A549 (cell line): Measurements from ENCODE around the gene CALM1. TPM values are rescaled to one million over a fixed set of nuclear protein-coding genes. Genes with fewer than 3 reads are reported as not detected.
A peak's percentile ranks its signal among the peaks of the same experiment; 100 is the strongest.

Source experiments
- ATAC-seq, 2 experiments: fragments of 200-7000 bp in 1 of 2; fragments of >200 bp in 1 of 2; cut with Nextera tagmentation in 1 of 2; cut with Tn5 transposase in 1 of 2; 3 replicates each; pipeline versions ENCODE4 v1.8.0 to v1.9.1; 2018 to 2020; ENCODE audit warnings: mild to moderate bottlenecking in 1 of 2, moderate library complexity in 1 of 2
- CTCF ChIA-PET: fragments of 300-600 bp; sonication (Branson Sonifier 250); formaldehyde crosslinking; extraction: SDS; loops from one replicate; lab custom pipeline; 2021; ENCODE audit warnings: antibody characterized with exemption, inconsistent platforms; lab: Yijun Ruan, JAX
- POLR2A ChIA-PET: fragments of 350-600 bp; formaldehyde crosslinking; extraction: SDS; loops from one replicate; lab custom pipeline; 2021; ENCODE audit warnings: antibody characterized with exemption, inconsistent platforms; lab: Yijun Ruan, JAX
- DNase-seq, 2 experiments: peaks; one replicate each; pipeline versions ENCODE4 v3.0.0 to v3.0.0-alpha.2; 2011 to 2016; ENCODE audit warnings: low read depth in 1 of 2, low spot score in 1 of 2
- FAIRE-seq: peaks from 2 replicates; lab custom pipeline; 2011; peaks lifted over from hg19 to GRCh38; lab: Jason Lieb, UNC
- H3K27ac ChIP-seq, 2 experiments: fragments of >200 bp; sonication (Bioruptor Twin); formaldehyde crosslinking; 3 replicates each; pipeline ENCODE4 v1.5.1; 2016 to 2017
- H3K4me1 ChIP-seq: fragments of >200 bp; sonication (Bioruptor Twin); formaldehyde crosslinking; 3 replicates; pipeline ENCODE4 v1.6.1; 2016
- H3K4me2 ChIP-seq: fragments of >200 bp; sonication (Bioruptor Twin); formaldehyde crosslinking; 3 replicates; pipeline ENCODE4 v1.6.1; 2016
- H3K4me3 ChIP-seq: fragments of >200 bp; sonication (Bioruptor Twin); formaldehyde crosslinking; 3 replicates; pipeline ENCODE4 v1.5.1; 2016
- H3K9me3 ChIP-seq: fragments of >200 bp; sonication (Bioruptor Twin); formaldehyde crosslinking; 3 replicates; pipeline ENCODE4 v1.6.1; 2016
- ATOH8 ChIP-seq: fragments of 250-450 bp; sonication (Bioruptor Pico); IDR thresholded peaks from 2 replicates; pipeline ENCODE4 v1.5.0; 2020; ENCODE audit warnings: low read depth, mild to moderate bottlenecking, moderate library complexity
- BCL3 ChIP-seq: fragments of >200 bp; sonication (Bioruptor Twin); formaldehyde crosslinking; IDR thresholded peaks from 3 replicates; pipeline ENCODE4 v1.6.1; 2016
- CBX2 ChIP-seq: fragments of 200-600 bp; sonication (generic); IDR thresholded peaks from 2 replicates; pipeline ENCODE4 v1.6.1; 2016; ENCODE audit warnings: low read depth, mild to moderate bottlenecking, borderline replicate concordance
- CEBPB ChIP-seq, 2 experiments: fragments of >200 bp in 1 of 2; sonication (Bioruptor Twin) in 1 of 2; formaldehyde crosslinking in 1 of 2; IDR thresholded peaks; 2 replicates each; pipeline ENCODE4 v1.6.1; 2012 to 2016
- CHD2 ChIP-seq: fragments of 150-350 bp; IDR thresholded peaks from 2 replicates; pipeline ENCODE4 v1.6.1; 2014; ENCODE audit warnings: low read length; ENCODE audit not compliant: partially characterized antibody
- CHD4 ChIP-seq: fragments of 200-600 bp; sonication (generic); IDR thresholded peaks from 2 replicates; pipeline ENCODE4 v1.6.1; 2016; ENCODE audit warnings: antibody characterized with exemption, mild to moderate bottlenecking, borderline replicate concordance
- CTCF ChIP-seq: fragments of >200 bp; sonication (Bioruptor Twin); formaldehyde crosslinking; IDR thresholded peaks from 3 replicates; pipeline ENCODE4 v1.5.1; 2016
- EHF ChIP-seq: fragments of 250-450 bp; sonication (Bioruptor Pico); IDR thresholded peaks from 2 replicates; pipeline ENCODE4 v1.5.0; 2020; ENCODE audit warnings: mild to moderate bottlenecking
- EHMT2 ChIP-seq: fragments of 200-600 bp; sonication (generic); IDR thresholded peaks from 2 replicates; pipeline ENCODE4 v1.6.1; 2016; ENCODE audit warnings: antibody characterized with exemption, low read depth, mild to moderate bottlenecking, moderate library complexity
- EP300 ChIP-seq, 2 experiments: fragments of >200 bp; sonication (Bioruptor Twin); formaldehyde crosslinking; IDR thresholded peaks; 2 replicates in 1 of 2; 3 replicates in 1 of 2; pipeline ENCODE4 v1.6.1; 2016 to 2017
- GATA3 ChIP-seq: IDR thresholded peaks from 2 replicates; pipeline ENCODE4 v1.6.1; 2012; ENCODE audit warnings: borderline replicate concordance
- HDAC2 ChIP-seq: fragments of 200-600 bp; sonication (generic); IDR thresholded peaks from 2 replicates; pipeline ENCODE4 v1.6.1; 2016
- HEYL ChIP-seq: fragments of 250-450 bp; sonication (Bioruptor Pico); IDR thresholded peaks from 2 replicates; pipeline ENCODE4 v1.8.0; 2021; ENCODE audit warnings: mild to moderate bottlenecking, moderate library complexity
- JUN ChIP-seq, 2 experiments: fragments of >200 bp; sonication (Bioruptor Twin); formaldehyde crosslinking; IDR thresholded peaks; 2 replicates in 1 of 2; 3 replicates in 1 of 2; pipeline ENCODE4 v1.6.1; 2016 to 2017
- KDM1A ChIP-seq: fragments of 200-600 bp; sonication (generic); IDR thresholded peaks from 2 replicates; pipeline ENCODE4 v1.6.1; 2016; ENCODE audit warnings: low read depth, mild to moderate bottlenecking
- MAFK ChIP-seq: fragments of 450-650 bp; IDR thresholded peaks from 2 replicates; pipeline ENCODE4 v1.6.1; 2014; ENCODE audit not compliant: partially characterized antibody
- NR3C1 ChIP-seq: fragments of >200 bp; sonication (Bioruptor Twin); formaldehyde crosslinking; IDR thresholded peaks from 3 replicates; pipeline ENCODE4 v1.6.1; 2017
- PHF8 ChIP-seq: fragments of 200-600 bp; sonication (generic); IDR thresholded peaks from 2 replicates; pipeline ENCODE4 v1.6.1; 2016; ENCODE audit warnings: low read depth, mild to moderate bottlenecking, antibody characterized with exemption, moderate library complexity, borderline replicate concordance
- POLR2A ChIP-seq: IDR thresholded peaks from 2 replicates; pipeline ENCODE4 v1.6.1; 2012; ENCODE audit warnings: mild to moderate bottlenecking, low read length
- RAD21 ChIP-seq, 2 experiments: fragments of >200 bp in 1 of 2; sonication (Bioruptor Twin) in 1 of 2; formaldehyde crosslinking in 1 of 2; IDR thresholded peaks in 1 of 2; conservative IDR thresholded peaks in 1 of 2; 2 replicates in 1 of 2; 3 replicates in 1 of 2; pipeline ENCODE4 v1.6.1; 2012 to 2018; ENCODE audit warnings: inconsistent platforms in 1 of 2
- REST ChIP-seq: fragments of 200-600 bp; sonication (generic); IDR thresholded peaks from 2 replicates; pipeline ENCODE4 v1.6.1; 2016; ENCODE audit warnings: antibody characterized with exemption, mild to moderate bottlenecking, moderate library complexity
- RNF2 ChIP-seq: fragments of 200-600 bp; sonication (generic); IDR thresholded peaks from 2 replicates; pipeline ENCODE4 v1.6.1; 2016; ENCODE audit warnings: low read depth, mild to moderate bottlenecking, antibody characterized with exemption, moderate library complexity, borderline replicate concordance
- ZFP36 ChIP-seq: fragments of 450-650 bp; IDR thresholded peaks from 2 replicates; pipeline ENCODE4 v1.6.1; 2014; ENCODE audit warnings: borderline replicate concordance; ENCODE audit not compliant: partially characterized antibody
- WGBS: methylation state at CpG from one replicate; pipeline ENCODE4 v1.1.6; 2017; ENCODE audit errors: missing lambda C conversion rate; 5-methylcytosine and 5-hydroxymethylcytosine counted together
- polyA plus RNA-seq, 4 experiments: library from polyadenylated mRNA; depleted of rRNA in 3 of 4; stranded (reverse); fragments of >200 nt; fragmentation: RNase III in 1 of 4; extraction: RNeasy Plus Mini Kit Qiagen cat#74134 plus additional on column Dnase treatment in 1 of 4; gene quantifications; 2 replicates in 3 of 4; 3 replicates in 1 of 4; pipeline ENCODE4 v1.2.3, GENCODE V29; 2011 to 2017
- TF ChIP-seq, protein P1 (sequence below): fragments of >200 bp; sonication (Bioruptor Twin); formaldehyde crosslinking; IDR thresholded peaks from 2 replicates; pipeline ENCODE4 v1.6.1; 2016
- TF ChIP-seq, protein P2 (sequence below): IDR thresholded peaks from 2 replicates; pipeline ENCODE4 v1.6.1; 2012; ENCODE audit warnings: low read depth, borderline replicate concordance

The CALM1 gene
- polyA plus RNA-seq, 2 of the 4 experiments (the other 2 are of a cell fraction) = 374 to 451 TPM

- ATAC-seq (peak; percentile 55 to 70), DNase-seq (peak; percentile 55 to 68), FAIRE-seq (no peak)
- peak overlapping the region; percentile 88 to 96 for H3K27ac ChIP-seq
- peaks cover 22% of the 10 kb centered on the region for H3K4me1 ChIP-seq
- H3K4me3 ChIP-seq = peak overlapping the region; percentile 88
- no peak for TF ChIP-seq ZFP36
- TF ChIP-seq BCL3 = no peak
- no peak for TF ChIP-seq MAFK
- no peak for TF ChIP-seq KDM1A
- TF ChIP-seq CHD4 = no peak
- no peak for TF ChIP-seq GATA3
- TF ChIP-seq EHMT2 = no peak
- TF ChIP-seq, protein P1, sequence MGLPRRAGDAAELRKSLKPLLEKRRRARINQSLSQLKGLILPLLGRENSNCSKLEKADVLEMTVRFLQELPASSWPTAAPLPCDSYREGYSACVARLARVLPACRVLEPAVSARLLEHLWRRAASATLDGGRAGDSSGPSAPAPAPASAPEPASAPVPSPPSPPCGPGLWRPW = no peak
- no peak for TF ChIP-seq EP300 (IDR thresholded peaks at IDR 0.05)
- TF ChIP-seq HDAC2 = no peak
- no peak for TF ChIP-seq CBX2
- no peak for TF ChIP-seq REST
- TF ChIP-seq POLR2A = peak; percentile 9; the same call in 1 of the 2 replicates
- no peak for TF ChIP-seq PHF8
- TF ChIP-seq ATOH8 (CRISPR knock-in tag) = no peak
- peak in 1 of 2 experiments; percentile 42; a peak in 1 of 5 replicates for TF ChIP-seq JUN (IDR thresholded peaks at IDR 0.05)
- peak; percentile 49 for TF ChIP-seq CHD2
- no peak for TF ChIP-seq NR3C1
- no peak for TF ChIP-seq HEYL
- TF ChIP-seq RAD21 (conservative IDR thresholded peaks at IDR 0.05 in 1 of 2, IDR thresholded peaks at IDR 0.05 in 1 of 2) = no peak
- TF ChIP-seq EHF (CRISPR knock-in tag) = no peak
- no peak for TF ChIP-seq RNF2
- TF ChIP-seq, protein P2, sequence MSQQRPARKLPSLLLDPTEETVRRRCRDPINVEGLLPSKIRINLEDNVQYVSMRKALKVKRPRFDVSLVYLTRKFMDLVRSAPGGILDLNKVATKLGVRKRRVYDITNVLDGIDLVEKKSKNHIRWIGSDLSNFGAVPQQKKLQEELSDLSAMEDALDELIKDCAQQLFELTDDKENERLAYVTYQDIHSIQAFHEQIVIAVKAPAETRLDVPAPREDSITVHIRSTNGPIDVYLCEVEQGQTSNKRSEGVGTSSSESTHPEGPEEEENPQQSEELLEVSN = no peak
- peak; percentile 20; the same call in 2 of the 3 replicates for TF ChIP-seq CTCF
- TF ChIP-seq CEBPB (IDR thresholded peaks at IDR 0.05) = no peak
- CTCF ChIA-PET = interaction anchor here (0.6 to 1.7 kb wide), 5 partner anchors 9 to 361 kb away, joined by 3 to 6 read pairs (median 4); no protein-coding TSS in a partner anchor
- 0% methylated on average over 15 of the region's 89 CpGs for WGBS
- POLR2A ChIA-PET = interaction anchor here (0.6 to 3.3 kb wide), 21 partner anchors 9 to 718 kb away, joined by 3 to 69 read pairs (median 4); partner anchors contain the start of genes NRDE2 and TTC7B
- H3K9me3 ChIP-seq = no peaks in the 10 kb centered on the region
- H3K4me2 ChIP-seq = peak overlapping the region; percentile 99
Observed at GRCh38 chr14:90397425-90398314, 841 bp downstream of the CALM1 start.
